PFSK-1 (cell line): ENCODE data around the gene HOXC11.

ENCODE experiments used
- POLR2AphosphoS5 ChIP-seq: IDR thresholded peaks from 2 replicates; pipeline ENCODE4 v1.6.1; 2012; ENCODE audit warnings: low read depth, mild to moderate bottlenecking, control low read depth, low read length, moderate library complexity
- REST ChIP-seq, 2 experiments: IDR thresholded peaks; 2 replicates each; pipeline versions ENCODE4 v1.6.1 to v1.8.0; 2011 to 2012; ENCODE audit warnings: low read depth in 2 of 2, low read length in 2 of 2, control low read depth in 1 of 2, inconsistent platforms in 1 of 2, mild to moderate bottlenecking in 1 of 2, moderate library complexity in 1 of 2; ENCODE audit not compliant: insufficient read depth in 1 of 2
- SIN3A ChIP-seq: IDR thresholded peaks from 2 replicates; pipeline ENCODE4 v1.6.1; 2012; ENCODE audit warnings: mild to moderate bottlenecking, low read length, moderate library complexity, borderline replicate concordance; ENCODE audit not compliant: insufficient read depth
- TAF1 ChIP-seq: IDR thresholded peaks from 2 replicates; pipeline ENCODE4 v1.6.1; 2012; ENCODE audit warnings: low read length, control low read depth, borderline replicate concordance; ENCODE audit not compliant: insufficient read depth

GRCh38 chr12:53951577-53952334 lies 21.2 kb upstream of the HOXC11 start:
- TF ChIP-seq REST (IDR thresholded peaks at IDR 0.05; ENCODE audit: insufficient read depth in 1 of 2, low read depth in 2 of 2, low read length in 2 of 2) (no peak), POLR2AphosphoS5 (no peak), SIN3A (no peak), TAF1 (no peak)
